HL-60 (cell line): Measurements from ENCODE around the gene LUM.

ENCODE experiments used
- DNase-seq, 2 experiments: peaks; one replicate each; pipeline ENCODE4 v3.0.0-alpha.2; 2010 to 2020; ENCODE audit warnings: low read depth in 1 of 2, low spot score in 1 of 2
- H3K27ac ChIP-seq: fragments of 250-450 bp; sonication (Bioruptor Pico); replicated peaks from 2 replicates; pipeline ENCODE4 v1.5.1; 2020; ENCODE audit warnings: mild to moderate bottlenecking, moderate library complexity
- H3K27me3 ChIP-seq: fragments of 250-450 bp; sonication (Bioruptor Pico); 2 replicates; pipeline ENCODE4 v1.5.1; 2021; ENCODE audit warnings: mild to moderate bottlenecking, moderate library complexity; ENCODE audit not compliant: insufficient read depth, poor library complexity, severe bottlenecking
- H3K4me3 ChIP-seq: replicated peaks from 2 replicates; pipeline ENCODE4 v1.5.1; 2011; ENCODE audit warnings: mild to moderate bottlenecking, control low read depth, low read length; ENCODE audit not compliant: insufficient read depth
- GABPA ChIP-seq: IDR thresholded peaks from 2 replicates; pipeline ENCODE4 v1.6.1; 2012; ENCODE audit warnings: low read depth
- POLR2AphosphoS5 ChIP-seq: IDR thresholded peaks from 2 replicates; pipeline ENCODE4 v1.6.1; 2012; ENCODE audit warnings: low read depth
- SPI1 ChIP-seq: IDR thresholded peaks from 2 replicates; pipeline ENCODE4 v1.6.1; 2012; ENCODE audit warnings: low read depth, mild to moderate bottlenecking, borderline replicate concordance
- TF ChIP-seq, protein P1 (sequence below): IDR thresholded peaks from 2 replicates; pipeline ENCODE4 v1.6.1; 2012; ENCODE audit warnings: low read depth; ENCODE audit not compliant: insufficient replicate concordance
- TF ChIP-seq, protein P2 (sequence below): IDR thresholded peaks from one replicate; pipeline ENCODE4 v1.5.1; 2011; ENCODE audit warnings: low read length, control low read depth, inconsistent platforms; ENCODE audit not compliant: insufficient read depth

Gene LUM

DNA sequence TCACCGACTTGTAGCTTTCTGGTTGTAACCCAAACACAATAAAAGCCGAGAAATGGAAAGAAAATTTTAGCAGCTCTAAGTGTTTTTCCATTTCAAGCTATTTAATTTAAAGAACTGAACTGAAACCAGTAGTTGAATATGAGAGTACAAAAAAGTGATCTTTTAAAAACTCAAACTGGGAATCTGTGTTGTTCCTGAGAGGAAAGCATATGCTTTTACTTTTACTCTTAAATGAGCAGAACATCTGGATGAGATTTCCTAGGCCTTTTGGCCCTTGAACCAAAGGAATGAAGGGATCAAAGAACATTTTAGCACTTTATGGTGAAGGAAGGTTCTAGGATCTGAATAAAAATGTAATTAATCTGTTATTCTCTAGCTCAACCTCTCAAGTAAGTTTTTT, 54.8 kb downstream of the LUM start:
- H3K27ac ChIP-seq = no peak overlapping the region
- TF ChIP-seq, protein P1, sequence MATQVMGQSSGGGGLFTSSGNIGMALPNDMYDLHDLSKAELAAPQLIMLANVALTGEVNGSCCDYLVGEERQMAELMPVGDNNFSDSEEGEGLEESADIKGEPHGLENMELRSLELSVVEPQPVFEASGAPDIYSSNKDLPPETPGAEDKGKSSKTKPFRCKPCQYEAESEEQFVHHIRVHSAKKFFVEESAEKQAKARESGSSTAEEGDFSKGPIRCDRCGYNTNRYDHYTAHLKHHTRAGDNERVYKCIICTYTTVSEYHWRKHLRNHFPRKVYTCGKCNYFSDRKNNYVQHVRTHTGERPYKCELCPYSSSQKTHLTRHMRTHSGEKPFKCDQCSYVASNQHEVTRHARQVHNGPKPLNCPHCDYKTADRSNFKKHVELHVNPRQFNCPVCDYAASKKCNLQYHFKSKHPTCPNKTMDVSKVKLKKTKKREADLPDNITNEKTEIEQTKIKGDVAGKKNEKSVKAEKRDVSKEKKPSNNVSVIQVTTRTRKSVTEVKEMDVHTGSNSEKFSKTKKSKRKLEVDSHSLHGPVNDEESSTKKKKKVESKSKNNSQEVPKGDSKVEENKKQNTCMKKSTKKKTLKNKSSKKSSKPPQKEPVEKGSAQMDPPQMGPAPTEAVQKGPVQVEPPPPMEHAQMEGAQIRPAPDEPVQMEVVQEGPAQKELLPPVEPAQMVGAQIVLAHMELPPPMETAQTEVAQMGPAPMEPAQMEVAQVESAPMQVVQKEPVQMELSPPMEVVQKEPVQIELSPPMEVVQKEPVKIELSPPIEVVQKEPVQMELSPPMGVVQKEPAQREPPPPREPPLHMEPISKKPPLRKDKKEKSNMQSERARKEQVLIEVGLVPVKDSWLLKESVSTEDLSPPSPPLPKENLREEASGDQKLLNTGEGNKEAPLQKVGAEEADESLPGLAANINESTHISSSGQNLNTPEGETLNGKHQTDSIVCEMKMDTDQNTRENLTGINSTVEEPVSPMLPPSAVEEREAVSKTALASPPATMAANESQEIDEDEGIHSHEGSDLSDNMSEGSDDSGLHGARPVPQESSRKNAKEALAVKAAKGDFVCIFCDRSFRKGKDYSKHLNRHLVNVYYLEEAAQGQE = no peak
- TF ChIP-seq SPI1 (no peak), GABPA (no peak)
- no peaks in the 10 kb centered on the region for H3K27me3 ChIP-seq
- no peak for DNase-seq
- no peak overlapping the region for H3K4me3 ChIP-seq

- DNase-seq = no peak
- TF ChIP-seq GABPA = no peak
- no peak for TF ChIP-seq SPI1
- TF ChIP-seq, protein P1 = no peak
- H3K27me3 ChIP-seq = no peaks in the 10 kb centered on the region
- H3K27ac ChIP-seq = no peak overlapping the region
- H3K4me3 ChIP-seq = no peak overlapping the region
Observed at GRCh38 chr12:91055976-91056375, 55.3 kb downstream of the LUM start.

GRCh38 chr12:91053951-91054715, 57.2 kb downstream of the LUM start:
- no peak overlapping the region for H3K4me3 ChIP-seq
- no peak for TF ChIP-seq GABPA
- no peak for TF ChIP-seq SPI1
- no peak for TF ChIP-seq POLR2AphosphoS5
- TF ChIP-seq, protein P2, sequence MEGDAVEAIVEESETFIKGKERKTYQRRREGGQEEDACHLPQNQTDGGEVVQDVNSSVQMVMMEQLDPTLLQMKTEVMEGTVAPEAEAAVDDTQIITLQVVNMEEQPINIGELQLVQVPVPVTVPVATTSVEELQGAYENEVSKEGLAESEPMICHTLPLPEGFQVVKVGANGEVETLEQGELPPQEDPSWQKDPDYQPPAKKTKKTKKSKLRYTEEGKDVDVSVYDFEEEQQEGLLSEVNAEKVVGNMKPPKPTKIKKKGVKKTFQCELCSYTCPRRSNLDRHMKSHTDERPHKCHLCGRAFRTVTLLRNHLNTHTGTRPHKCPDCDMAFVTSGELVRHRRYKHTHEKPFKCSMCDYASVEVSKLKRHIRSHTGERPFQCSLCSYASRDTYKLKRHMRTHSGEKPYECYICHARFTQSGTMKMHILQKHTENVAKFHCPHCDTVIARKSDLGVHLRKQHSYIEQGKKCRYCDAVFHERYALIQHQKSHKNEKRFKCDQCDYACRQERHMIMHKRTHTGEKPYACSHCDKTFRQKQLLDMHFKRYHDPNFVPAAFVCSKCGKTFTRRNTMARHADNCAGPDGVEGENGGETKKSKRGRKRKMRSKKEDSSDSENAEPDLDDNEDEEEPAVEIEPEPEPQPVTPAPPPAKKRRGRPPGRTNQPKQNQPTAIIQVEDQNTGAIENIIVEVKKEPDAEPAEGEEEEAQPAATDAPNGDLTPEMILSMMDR = no peak
- TF ChIP-seq, protein P1 = no peak
- DNase-seq = no peak

More at GRCh38 chr12:91053951-91054715, 57.2 kb downstream of the LUM start:
- Histone ChIP-seq H3K27ac (no peak overlapping the region), H3K27me3 (no peaks in the 10 kb centered on the region)
